ENCODE data around the gene GLCCI1.

GLCCI1 gene

GRCh38 chr7:8018961-8019360 is 50.4 kb downstream of the GLCCI1 start:
- no peak overlapping the region for H3K4me3 ChIP-seq (ENCODE audit: low read depth, low read length)
- TF ChIP-seq CTCF (IDR thresholded peaks at IDR 0.05; ENCODE audit: borderline replicate concordance, insufficient read depth, low read depth, low read length), result no peak

GRCh38 chr7:8022628-8023027 is 54.0 kb downstream of the GLCCI1 start:
- TF ChIP-seq CTCF (IDR thresholded peaks at IDR 0.05; ENCODE audit: borderline replicate concordance, insufficient read depth, low read depth, low read length), result no peak
- H3K4me3 ChIP-seq (ENCODE audit: low read depth, low read length), result no peak overlapping the region

GRCh38 chr7:8035192-8035591 is 66.6 kb downstream of the GLCCI1 start:
- TF ChIP-seq CTCF (IDR thresholded peaks at IDR 0.05; ENCODE audit: borderline replicate concordance, insufficient read depth, low read depth, low read length), result no peak
- H3K4me3 ChIP-seq (ENCODE audit: low read depth, low read length), result no peak overlapping the region

GRCh38 chr7:8035647-8036518 is 67.3 kb downstream of the GLCCI1 start:
- no peak overlapping the region for H3K4me3 ChIP-seq (ENCODE audit: low read depth, low read length)

GRCh38 chr7:8037151-8037550 is 68.6 kb downstream of the GLCCI1 start:
- H3K4me3 ChIP-seq (ENCODE audit: low read depth, low read length), result no peak overlapping the region
- TF ChIP-seq CTCF (IDR thresholded peaks at IDR 0.05; ENCODE audit: borderline replicate concordance, insufficient read depth, low read depth, low read length), result no peak

More at GRCh38 chr7:8035647-8036518, 67.3 kb downstream of the GLCCI1 start:
- peak; percentile 57 for TF ChIP-seq CTCF (IDR thresholded peaks at IDR 0.05; ENCODE audit: borderline replicate concordance, insufficient read depth, low read depth, low read length)

GRCh38 chr7:8040768-8041369 is 72.3 kb downstream of the GLCCI1 start:
- no peak for TF ChIP-seq CTCF (IDR thresholded peaks at IDR 0.05; ENCODE audit: borderline replicate concordance, insufficient read depth, low read depth, low read length)

More at GRCh38 chr7:8040768-8041369, 72.3 kb downstream of the GLCCI1 start:
- H3K4me3 ChIP-seq (ENCODE audit: low read depth, low read length), result no peak overlapping the region
